IPS-18c (cell line): ENCODE results near the gene CDK17.

Experiments
- H3K4me3 ChIP-seq: 2 replicates; pipeline ENCODE4 v1.7.0; 2013; ENCODE audit warnings: low read depth, mild to moderate bottlenecking, low read length, moderate library complexity; ENCODE audit not compliant: insufficient read depth
- H3K9me3 ChIP-seq: one replicate; pipeline ENCODE4 v1.6.1; 2013; ENCODE audit warnings: mild to moderate bottlenecking, low read length, moderate library complexity; ENCODE audit not compliant: control insufficient read depth, insufficient read depth

Gene CDK17

DNA sequence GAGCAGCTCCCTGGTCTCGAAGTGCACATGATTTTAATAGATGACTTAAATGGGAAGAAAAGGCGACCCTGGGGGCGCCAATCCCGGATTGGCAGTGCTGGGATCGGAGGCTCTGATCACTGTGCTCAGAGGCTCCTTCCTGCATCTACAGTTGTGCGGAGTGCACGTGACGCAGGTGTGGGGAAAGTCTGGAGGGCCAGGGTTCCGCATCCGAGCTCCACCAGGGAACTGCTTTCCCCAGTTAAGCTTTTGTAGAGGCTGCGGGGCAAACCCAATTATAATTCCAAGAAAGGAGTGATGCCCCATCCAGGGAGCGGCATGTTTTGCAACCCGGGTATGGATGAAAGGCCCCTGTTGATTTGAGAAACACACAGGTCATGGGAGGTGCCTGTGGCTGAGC lies 169.6 kb downstream of the CDK17 start:
- H3K9me3 ChIP-seq, result peaks cover 3% of the 10 kb centered on the region
- H3K4me3 ChIP-seq, result no peak overlapping the region

DNA sequence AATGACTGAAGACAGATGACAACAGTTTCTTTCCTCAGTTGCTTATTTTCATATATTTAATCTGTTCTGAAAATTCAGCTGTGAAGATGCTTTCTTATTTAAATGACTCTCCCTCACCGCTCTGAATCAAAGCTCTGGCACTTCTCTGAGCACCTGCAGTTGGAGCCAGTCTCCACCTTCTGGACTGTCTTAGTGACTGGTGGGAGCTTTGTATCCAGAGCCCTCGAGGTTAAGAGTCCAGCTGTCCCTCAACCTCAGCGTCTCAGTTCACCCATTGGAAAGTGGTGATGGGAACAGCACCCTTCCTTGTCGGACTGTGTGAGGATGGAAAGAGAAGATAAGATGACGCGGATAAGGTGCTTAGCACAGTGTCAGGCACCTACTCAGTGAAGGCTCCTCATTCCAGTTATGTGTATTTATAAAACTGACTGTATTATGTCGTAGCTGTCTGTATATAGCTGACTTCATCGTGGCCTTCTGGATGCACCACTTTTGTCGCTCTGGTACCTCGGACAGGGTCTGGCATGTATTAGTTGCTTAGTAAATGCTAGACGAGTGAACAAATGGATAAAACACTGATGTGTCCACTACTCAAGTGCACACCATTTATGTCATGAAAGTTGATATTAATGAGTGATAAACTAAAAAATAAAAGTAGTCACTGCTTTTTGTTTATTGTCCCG lies 171.5 kb downstream of the CDK17 start:
- Histone ChIP-seq H3K9me3 (peaks cover 3% of the 10 kb centered on the region), H3K4me3 (no peak overlapping the region)
